ENCODE measurements around the gene SLC22A23. TPM values are rescaled to one million over a fixed set of nuclear protein-coding genes. Genes with fewer than 3 reads are reported as not detected.

The SLC22A23 gene
- total and polyA plus RNA-seq, 2 experiments from 2014 or later = 15.7 to 24.9 TPM

DNA sequence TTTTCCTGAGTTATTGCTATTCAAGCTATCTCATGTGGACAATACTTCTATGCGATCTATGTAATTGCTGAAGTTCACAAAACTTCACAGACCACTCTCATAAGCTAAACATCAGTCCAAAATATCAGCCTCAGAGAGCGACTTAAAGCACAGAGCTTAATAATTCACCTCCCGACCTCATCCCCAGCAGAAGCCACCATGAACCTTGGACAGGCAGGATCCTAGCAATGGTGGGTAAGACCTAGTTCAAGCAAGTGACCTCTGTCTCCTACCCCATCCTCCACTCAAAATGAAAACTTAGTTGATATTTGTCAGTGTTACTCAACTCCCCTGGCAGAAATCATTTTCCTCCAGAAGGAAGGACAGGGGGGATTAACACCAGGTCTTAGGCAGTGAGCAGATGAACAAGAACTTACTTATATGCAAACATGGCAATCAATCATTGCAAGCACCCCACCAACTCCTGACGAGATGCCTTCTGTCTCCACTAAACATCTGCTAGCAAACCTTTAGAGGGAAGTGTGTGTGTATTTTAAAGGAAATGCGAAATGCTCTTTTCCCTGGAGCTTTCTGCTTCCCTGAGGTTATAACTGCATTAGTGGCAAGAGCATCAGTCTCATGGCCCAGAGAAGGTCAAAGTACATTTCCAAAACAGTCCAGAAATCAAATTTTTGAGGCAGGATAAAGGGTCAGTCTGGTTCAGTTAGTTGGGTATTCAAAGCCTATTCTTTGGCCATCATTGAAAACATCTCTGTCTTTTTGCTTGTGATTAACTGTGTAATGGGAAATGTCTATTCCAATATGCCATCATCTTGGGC, 90.0 kb downstream of the SLC22A23 start:
- DNase-seq (ENCODE audit: low read depth in 1 of 2, low spot score in 1 of 2) = no peak
- Histone ChIP-seq H3K4me1 (ENCODE audit: low read depth) (no peaks in the 10 kb centered on the region), H3K9me3 (ENCODE audit: low read depth) (no peaks in the 10 kb centered on the region), H3K27ac (no peak overlapping the region), H3K27me3 (no peaks in the 10 kb centered on the region), H3K36me3 (no peaks in the 10 kb centered on the region), H3K4me3 (no peak overlapping the region)
- TF ChIP-seq, protein P1, sequence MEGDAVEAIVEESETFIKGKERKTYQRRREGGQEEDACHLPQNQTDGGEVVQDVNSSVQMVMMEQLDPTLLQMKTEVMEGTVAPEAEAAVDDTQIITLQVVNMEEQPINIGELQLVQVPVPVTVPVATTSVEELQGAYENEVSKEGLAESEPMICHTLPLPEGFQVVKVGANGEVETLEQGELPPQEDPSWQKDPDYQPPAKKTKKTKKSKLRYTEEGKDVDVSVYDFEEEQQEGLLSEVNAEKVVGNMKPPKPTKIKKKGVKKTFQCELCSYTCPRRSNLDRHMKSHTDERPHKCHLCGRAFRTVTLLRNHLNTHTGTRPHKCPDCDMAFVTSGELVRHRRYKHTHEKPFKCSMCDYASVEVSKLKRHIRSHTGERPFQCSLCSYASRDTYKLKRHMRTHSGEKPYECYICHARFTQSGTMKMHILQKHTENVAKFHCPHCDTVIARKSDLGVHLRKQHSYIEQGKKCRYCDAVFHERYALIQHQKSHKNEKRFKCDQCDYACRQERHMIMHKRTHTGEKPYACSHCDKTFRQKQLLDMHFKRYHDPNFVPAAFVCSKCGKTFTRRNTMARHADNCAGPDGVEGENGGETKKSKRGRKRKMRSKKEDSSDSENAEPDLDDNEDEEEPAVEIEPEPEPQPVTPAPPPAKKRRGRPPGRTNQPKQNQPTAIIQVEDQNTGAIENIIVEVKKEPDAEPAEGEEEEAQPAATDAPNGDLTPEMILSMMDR (IDR thresholded peaks at IDR 0.05; ENCODE audit: low read depth, low read length) = no peak

DNA sequence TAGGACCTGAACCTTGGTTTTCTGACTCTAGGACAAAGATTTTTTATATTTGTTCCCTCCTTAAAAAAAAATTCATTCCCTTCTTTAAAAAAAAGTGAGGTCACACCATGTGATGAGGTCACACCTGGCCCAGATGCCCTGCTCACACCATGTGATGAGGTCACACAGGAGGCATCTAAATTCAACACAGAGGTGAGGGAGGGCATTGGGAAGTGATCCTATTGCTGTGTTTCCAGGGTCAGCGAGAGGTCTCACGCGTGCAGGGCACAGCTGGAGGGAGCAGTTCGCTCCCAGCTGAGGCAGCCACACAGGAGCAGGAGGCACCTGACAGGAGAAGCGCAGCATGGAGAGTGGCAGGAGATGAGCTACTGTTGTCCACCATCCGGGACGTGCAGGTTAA, 92.5 kb downstream of the SLC22A23 start:
- H3K36me3 ChIP-seq = no peaks in the 10 kb centered on the region
- no peak overlapping the region for H3K4me3 ChIP-seq
- DNase-seq (ENCODE audit: low read depth in 1 of 2, low spot score in 1 of 2) = no peak
- H3K9me3 ChIP-seq (ENCODE audit: low read depth) = no peaks in the 10 kb centered on the region
- H3K27me3 ChIP-seq = no peaks in the 10 kb centered on the region
- H3K4me1 ChIP-seq (ENCODE audit: low read depth) = no peaks in the 10 kb centered on the region
- TF ChIP-seq, protein P1 (IDR thresholded peaks at IDR 0.05; ENCODE audit: low read depth, low read length) = no peak
- no peak overlapping the region for H3K27ac ChIP-seq

DNA sequence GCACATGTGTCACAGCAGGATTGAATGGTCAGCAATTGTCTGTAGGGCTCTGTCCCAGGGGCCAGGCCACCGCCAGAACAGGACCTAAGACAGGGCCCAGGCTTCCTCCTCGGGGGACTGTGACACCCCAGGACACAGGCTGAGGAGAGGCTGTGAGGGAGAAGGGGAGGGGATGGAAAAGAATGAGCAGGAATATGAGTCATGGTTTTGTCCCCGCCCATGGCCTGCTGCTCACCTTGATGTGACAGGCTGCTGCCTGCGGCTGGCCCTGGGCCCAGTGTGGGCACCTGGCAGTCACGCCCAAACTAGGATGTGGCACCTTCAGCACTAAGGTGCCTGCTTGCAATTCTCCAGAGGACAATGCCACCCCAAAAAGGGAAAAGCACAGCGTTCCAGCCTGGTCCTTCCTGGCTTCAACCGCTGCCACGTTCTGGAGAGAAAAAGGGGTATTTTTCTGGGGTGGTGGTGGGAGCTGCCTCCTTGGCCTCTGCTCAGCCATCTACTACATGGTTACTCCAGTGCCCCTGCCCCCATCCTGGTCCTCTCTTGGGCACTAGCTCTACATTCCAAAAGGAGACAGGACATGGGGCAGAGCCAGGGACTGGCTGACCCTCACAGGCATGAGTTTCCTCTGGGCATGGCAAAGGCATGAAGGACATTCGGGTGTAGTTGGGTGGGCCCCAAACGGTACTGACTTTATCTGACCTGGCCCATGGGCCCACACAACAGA, 93.4 kb downstream of the SLC22A23 start:
- Histone ChIP-seq H3K27me3 (no peaks in the 10 kb centered on the region), H3K27ac (no peak overlapping the region), H3K9me3 (ENCODE audit: low read depth) (no peaks in the 10 kb centered on the region), H3K36me3 (no peaks in the 10 kb centered on the region), H3K4me1 (ENCODE audit: low read depth) (no peaks in the 10 kb centered on the region), H3K4me3 (no peak overlapping the region)
- TF ChIP-seq, protein P1 (IDR thresholded peaks at IDR 0.05; ENCODE audit: low read depth, low read length) = no peak
- no peak for DNase-seq (ENCODE audit: low read depth in 1 of 2, low spot score in 1 of 2)

DNA sequence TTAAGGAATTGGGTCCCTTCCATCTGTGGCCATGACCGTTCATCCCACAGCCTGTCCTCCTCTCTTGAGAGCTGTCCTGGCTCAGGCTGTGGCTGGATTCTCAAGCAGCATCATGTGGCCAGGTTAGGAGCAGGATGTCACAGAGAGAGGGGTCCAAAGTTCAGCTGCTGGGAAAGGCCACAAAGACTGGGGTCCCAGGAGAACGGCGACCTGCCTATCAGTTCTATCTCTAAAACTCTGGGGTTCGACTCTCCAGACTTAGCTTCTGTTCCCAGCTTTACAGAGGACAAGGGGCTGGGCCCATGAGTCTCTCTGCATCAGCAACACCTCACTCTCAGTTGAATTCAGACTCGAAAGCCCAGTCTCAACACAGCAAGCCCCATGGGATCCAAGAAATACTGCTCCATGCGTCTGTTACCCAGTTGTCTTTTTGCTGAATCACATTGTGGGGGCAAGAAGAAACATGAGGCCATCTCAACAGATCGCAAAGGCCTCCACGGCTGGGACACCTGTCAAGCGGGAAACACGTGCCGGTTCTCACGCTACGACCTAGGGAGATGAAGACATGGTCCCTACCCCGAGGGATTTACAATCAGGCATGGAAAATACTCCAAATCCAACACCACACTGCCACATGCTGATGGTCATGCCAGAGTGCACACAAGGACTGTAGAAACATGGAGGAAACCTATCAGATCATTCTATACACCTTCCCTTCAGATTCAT, 95.4 kb downstream of the SLC22A23 start:
- Histone ChIP-seq H3K27me3 (no peaks in the 10 kb centered on the region), H3K4me1 (ENCODE audit: low read depth) (no peaks in the 10 kb centered on the region), H3K9me3 (ENCODE audit: low read depth) (no peaks in the 10 kb centered on the region), H3K27ac (no peak overlapping the region), H3K36me3 (no peaks in the 10 kb centered on the region), H3K4me3 (no peak overlapping the region)
- TF ChIP-seq, protein P1 (IDR thresholded peaks at IDR 0.05; ENCODE audit: low read depth, low read length) = no peak
- no peak for DNase-seq (ENCODE audit: low read depth in 1 of 2, low spot score in 1 of 2)

DNA sequence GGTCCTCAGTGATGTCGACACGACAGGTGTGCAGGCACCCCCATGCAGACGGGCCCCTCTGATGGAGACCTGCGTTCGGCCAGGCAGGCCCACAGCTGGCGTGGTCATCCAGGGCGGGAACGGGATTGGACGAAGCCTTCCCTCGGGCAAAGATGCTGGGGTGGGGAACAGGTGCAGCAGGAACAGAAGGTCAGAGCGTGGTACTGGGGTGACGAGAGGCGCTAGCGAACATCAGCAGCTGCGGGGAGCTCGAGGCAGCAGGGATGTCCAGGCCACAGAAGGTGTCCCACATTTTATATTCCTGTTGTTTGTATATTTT, 96.2 kb downstream of the SLC22A23 start:
- Histone ChIP-seq H3K27ac (no peak overlapping the region), H3K36me3 (no peaks in the 10 kb centered on the region), H3K27me3 (no peaks in the 10 kb centered on the region), H3K4me3 (no peak overlapping the region), H3K4me1 (ENCODE audit: low read depth) (peaks cover under 1% of the 10 kb centered on the region), H3K9me3 (ENCODE audit: low read depth) (no peaks in the 10 kb centered on the region)
- no peak for DNase-seq (ENCODE audit: low read depth in 1 of 2, low spot score in 1 of 2)
- TF ChIP-seq, protein P1 (IDR thresholded peaks at IDR 0.05; ENCODE audit: low read depth, low read length) = no peak

Data from cardiac muscle cell (in vitro differentiated cells and primary cell).